Activated CD8-positive, alpha-beta memory T cell treated with anti-CD3 and anti-CD28 coated beads, Interleukin-2, amount 50 U/mL, for 1 hour (primary cell): Measurements from ENCODE around the gene CAMTA1.
"Not testable (repeated sequence)": the region's sequence is repeated elsewhere in the genome, so short reads cannot be mapped to it uniquely, and the experiment has no call there.

Experiments used
- DNase-seq: peaks from one replicate; pipeline ENCODE4 v3.0.0-alpha.2; 2020; ENCODE audit errors: extremely low read depth

The CAMTA1 gene

DNA sequence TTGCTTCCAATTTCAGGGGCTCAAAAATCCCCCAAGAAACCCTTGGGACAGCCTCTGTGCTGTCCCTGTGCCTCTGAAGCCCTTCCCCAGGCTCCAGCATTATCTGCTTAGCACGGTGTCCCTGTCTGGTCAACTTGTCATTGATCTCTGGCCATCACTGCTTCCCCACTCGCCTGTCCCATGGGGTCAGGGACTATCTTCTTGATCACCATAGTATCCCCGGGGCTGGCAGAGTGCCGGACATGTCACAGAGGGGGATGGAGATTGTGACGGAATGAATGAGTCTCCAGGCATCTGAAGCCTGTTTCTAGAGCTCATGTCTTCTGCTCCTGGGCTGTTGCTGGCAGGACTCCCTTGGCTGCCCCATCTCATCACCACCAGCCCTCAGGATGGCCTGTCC lies 886.4 kb downstream of the CAMTA1 start:
- no peak for DNase-seq

DNA sequence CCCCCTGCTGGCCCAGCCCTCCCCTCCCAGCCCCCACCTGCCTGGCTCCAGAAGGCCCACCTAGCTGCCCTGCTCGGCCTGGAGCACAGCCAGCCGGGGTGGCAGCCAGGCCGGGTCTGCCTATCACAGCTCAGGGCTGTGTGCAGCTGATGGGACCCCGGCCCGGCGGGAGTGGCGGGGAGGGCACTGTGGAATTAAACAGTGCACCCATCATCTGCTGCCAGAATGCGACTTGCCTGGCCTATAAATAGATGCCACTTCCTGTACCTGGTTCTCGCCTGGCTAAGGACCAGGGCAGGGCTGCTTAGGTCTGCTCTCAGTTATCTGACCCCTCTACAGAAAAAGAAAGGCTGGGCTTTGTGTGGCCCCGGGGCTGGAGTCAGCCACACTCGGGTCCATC lies 887.6 kb downstream of the CAMTA1 start:
- DNase-seq, result no peak

DNA sequence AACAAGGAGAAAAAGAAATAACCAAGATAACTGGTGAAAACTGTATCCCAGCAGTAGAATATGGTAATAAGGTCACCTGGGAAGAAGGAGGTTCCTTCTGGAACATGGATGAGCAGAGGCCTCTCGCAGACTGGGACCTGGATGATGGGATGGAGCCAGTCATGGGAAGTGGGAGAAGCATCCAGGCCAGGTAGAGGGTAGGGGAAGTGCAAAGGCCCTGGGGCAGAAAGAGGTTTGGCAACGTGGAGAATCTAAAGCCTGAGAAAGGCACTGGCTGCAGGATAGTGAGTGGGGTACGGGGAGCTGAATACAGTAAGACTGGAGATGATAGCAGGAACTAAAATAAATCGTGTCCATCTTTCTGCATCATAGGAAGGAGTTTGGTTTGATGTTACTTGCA lies 889.7 kb downstream of the CAMTA1 start:
- no peak for DNase-seq

DNA sequence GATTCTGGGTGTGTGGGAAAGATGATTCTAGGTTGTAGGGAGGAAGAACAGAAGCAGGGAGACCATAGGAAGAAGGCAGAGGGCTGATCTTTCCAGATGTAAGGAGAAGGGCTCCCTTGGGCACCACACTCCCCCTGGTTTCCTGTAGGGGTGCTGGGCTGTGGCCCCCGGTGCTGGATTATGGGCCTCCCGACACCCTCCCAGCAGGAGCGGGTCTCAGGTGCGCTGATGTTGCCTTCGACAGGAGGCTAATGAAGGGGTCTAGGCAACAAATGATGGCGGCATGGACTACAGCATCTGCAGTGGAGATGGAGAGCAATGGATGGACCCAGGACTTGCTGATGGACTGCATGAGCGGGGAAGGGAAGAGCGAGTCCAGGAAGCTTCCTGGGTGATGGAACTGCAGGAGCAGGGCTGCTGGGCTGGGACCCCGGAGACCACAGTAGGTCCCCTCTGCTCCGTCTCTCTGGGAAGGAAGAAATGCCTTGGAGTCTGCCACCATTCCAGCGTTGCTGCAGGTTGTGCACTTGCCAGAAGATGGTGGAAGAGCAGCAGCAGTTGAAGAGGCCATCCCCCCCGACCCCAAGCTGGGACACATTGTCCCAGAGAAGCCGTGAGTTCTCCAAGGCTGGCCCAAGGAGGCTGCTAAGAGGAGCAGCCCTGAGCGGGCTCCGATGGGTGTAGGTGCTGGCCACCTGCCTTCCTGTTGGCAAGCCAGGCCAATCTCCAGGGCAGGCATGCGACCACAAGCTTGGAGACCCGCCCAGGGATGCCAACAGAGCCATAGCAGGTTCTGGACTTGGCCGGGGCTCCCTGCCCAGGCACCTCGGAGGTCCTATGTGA lies 890.4 kb downstream of the CAMTA1 start:
- DNase-seq, result no peak

DNA sequence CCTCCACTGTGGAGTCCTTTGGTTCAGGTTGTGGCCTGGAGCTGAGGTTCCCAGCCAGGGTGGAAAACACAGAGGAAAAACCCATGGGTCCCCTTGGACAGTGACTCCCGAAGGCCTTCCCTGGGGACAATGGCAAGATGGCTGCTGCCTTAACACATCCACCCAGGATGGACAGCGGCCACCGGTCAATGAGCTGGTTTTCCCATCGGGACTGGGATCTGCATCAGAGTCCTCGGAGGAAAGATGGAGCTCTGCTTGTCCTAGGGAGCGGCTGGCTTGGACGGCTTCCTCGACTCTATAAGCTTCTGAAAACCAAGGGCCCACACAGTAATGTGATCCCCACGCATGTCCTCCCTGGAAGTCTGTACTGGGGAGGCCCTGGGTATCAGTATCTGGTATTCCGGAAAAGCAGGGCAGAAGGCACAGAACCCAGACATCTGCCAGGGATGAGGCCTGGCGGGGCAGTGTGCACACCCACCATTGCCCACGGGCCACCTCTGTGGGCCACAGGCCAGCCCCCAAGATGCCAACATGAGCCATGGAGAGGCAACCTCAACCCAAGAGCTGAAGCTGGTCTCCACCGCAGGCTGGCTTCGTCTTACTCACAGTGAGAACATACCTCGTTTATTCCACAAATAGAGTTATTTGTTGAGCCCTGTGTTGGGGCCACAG lies 891.2 kb downstream of the CAMTA1 start:
- DNase-seq, result no peak

DNA sequence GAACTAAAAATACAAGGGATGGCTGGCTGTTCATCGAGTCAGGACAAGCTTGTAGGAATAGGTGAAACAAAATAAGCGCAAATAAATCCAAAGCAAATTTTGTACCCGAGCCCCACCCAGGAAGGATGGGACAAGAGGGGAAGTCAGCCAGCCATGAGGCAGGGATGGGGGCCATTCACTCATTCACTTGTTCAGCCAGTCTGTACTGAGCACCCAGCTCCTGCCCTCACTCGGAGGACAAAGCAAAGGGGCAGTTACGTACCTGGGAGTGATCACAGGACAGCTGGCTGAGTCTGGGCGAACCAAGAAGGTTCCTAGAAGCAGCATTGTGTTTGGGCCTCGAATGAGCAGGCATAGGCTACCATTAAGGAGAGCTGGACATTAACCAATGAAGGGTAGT lies 891.9 kb downstream of the CAMTA1 start:
- no peak for DNase-seq

DNA sequence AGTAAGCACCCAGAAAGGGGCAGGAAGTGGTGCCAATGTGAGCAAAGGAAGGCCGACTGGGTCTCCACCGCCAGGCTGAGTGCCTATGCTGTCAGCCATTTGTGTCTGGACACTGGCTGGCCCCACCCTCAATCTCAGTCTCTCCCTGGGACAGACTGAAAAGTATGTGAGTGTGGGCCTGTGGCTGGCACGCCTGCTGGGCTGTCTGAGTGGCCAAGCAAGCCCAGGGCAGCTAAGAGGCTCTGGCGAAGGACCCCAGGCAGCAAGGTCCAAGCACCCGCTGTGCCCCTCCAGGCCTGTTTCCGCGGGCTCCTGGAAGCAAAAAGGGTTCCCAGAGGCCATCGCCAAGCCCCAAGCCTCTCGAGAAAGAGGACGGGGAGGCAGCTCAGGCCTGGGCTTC lies 892.6 kb downstream of the CAMTA1 start:
- no peak for DNase-seq

DNA sequence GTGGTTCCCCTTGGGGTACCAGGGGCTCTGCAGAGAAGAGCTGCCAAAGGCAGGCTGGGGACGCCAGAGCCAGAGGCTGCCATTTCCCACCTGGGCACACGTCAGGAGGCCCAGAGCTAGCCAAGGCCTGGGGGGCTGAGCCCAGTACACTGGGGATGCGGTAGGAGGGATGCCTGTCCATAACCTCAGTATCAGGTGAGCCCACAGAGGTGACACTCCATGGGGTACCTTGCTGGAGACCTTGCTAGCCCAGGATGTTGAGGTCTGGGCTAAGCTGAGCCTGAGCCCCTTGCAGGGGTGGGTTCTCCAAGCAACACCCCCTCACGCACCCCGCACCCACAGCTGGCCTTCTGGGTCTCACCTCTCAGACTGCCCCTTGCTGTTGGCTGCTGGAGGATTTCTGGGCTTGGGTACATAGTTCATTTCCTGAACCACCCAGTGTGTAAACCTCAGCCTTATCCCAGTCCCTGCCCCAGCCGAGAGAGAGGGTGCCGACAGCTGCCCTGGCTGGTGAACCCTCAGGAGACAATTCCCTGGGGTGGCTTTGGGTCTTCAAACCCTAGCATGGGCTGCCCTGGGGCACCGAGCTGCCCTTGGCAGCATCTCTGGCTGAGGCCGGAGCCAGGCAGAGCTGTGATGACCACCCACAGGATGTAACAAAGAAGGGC lies 893.4 kb downstream of the CAMTA1 start:
- no peak for DNase-seq

DNA sequence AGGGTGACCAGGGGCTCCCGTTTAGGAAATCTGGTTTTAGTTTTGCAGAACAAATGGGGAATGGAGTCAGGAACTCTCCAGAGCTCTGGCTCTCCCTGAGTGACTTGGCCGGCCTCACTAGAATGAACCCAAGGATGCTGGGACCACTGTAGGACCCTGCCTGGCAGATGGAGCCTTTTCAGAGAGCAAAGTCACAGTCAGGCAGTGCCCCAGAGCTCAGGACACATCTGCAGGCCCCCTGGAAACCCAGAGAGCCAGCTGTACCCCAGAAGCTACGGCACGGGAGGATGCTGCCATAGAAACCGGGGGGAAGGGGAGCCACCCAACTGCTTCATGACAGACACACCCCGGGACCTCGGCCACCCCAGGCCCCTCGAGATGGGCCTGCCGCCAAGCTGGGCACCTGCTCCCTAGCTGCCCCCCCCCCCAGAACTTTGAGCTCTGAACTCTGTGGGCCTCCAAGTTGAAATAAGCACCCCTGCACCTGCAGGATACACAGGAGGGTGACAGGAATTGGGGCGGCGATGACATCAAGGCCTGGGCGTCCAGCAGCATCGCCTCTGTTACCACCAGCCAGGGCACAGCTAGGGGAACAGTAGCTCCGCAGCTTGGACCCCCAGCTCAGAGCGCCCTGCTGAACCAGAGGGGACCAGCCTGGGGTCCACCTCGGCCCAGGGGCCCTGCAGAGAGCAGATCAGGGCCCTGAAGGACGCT lies 894.1 kb downstream of the CAMTA1 start:
- no peak for DNase-seq

DNA sequence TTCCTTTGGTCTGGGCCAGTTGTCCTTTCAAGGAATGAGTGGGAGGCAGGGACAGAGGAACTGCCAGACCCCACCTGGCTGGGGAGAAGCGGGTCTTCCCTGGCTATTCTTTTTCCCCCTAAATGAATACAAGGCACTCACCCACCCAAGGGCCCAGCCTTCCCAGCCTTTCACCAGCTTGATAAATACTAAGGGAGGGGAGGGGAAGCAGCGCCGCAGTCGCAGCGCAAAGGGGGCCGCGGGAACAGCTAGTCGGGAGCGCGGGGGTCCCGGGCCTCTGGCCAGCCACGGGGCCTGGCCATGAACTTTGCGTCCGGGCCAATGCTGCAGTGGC lies 894.6 kb downstream of the CAMTA1 start:
- no peak for DNase-seq

DNA sequence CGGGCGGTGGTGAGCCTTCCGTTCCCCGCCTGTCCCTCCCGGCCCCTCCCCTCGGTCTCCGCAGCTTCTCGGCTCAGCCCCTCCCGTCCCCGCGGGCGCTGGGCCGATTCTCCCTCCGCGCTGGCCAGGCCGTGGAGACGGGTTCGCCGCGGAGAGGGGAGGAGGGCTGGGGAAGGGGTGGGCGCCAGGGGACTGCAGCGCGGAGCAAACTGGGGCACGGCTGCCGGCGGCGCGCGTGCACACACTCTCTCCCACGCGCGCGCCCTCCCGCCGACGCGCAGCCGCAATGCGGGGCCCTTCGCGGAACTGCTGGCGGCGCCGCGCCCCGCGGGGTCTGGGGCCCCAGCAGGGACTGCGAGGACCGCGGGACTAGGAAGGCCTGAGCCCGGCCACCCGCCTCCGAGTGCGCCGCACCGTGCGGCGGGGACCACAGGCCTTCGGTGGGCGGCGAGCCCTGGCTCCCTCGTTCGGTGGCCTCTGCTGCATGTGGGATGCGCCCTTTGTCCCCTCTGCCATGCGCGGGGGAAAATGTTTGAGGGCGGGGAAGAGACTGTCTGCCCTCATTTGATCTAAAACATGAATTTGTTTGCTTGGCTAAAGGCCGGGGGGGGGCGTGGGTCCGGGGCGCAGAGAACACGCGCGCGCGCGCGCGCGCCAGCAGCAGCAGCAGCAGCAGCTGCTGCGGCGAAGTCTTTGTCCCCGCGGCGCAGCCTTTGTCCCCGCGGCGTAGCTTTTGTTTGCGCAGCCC lies 895.1 kb downstream of the CAMTA1 start:
- no peak for DNase-seq

DNA sequence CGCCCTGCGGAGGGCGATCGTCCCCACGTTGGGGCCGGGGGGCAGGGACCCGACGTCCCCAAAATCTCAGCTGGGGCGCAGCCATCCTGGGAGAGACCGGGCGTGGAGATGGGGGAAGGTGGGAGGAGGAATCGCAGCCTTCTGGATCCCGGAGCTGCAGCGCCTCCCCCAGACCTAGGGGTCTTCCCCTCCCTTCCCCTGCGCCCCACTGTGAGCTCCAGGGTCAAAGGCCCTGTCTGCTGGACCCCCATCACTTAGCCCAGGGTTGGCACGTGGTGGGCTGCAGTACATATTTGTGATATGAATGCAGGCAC lies 895.7 kb downstream of the CAMTA1 start:
- DNase-seq, result no peak

DNA sequence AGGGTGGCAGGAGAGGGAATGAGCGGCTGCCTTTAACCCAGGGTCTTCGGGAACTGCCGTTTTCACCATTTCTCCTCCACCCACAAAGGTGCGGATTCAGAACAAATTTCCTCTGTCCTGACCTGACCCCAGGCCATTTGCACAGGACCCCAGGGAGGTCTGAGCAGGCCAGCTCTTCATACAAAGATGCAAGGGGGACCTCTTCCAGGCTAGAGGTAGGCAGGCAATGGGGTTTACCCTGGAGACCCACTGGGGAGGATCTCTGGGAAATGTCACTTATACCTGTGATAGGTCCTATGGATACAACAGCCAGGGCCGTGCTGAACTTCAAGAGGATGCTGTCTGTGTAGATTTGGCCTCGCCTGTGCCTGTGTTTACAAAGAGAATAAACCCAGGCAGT lies 896.1 kb downstream of the CAMTA1 start:
- DNase-seq, result no peak

DNA sequence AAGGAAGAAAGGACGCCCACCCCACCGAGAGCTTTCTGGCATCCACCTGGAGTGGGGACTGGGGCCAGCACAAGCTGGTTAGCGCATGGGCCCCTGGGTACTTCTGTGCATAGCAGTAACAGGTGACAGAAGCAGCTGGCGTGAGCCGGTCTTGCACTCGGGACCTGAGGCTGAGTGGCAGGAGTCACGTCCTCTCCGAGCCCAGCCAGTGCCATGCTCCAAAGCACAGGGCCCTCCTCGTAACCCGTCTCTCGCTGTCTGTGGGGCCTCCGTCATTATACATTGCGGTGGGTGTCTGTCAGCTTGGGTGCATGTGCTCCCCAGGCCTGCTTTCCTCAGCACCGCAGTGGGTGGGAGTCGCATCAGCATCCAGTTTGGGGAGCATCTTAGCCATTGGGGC lies 898.3 kb downstream of the CAMTA1 start:
- no peak for DNase-seq

DNA sequence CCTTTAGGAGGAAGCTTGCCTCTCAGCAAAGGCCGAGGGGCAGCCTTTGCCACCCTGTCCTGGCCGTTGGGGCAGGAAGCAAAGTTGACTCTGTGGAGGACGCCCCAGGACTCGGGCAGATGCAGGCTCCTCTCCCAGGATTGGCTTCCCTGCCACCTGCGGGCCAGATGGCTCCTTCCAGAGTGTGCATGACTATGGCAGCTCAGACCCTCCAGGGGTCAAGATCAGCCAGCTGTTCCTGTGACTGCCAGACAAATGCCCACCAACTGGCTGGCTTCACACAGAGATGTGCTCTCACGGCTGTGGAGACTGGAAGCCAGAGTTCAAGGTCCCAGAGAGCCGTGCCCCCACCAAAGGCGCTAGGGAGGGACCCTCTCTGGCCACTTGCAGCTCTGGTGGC lies 898.9 kb downstream of the CAMTA1 start:
- DNase-seq, result no peak

DNA sequence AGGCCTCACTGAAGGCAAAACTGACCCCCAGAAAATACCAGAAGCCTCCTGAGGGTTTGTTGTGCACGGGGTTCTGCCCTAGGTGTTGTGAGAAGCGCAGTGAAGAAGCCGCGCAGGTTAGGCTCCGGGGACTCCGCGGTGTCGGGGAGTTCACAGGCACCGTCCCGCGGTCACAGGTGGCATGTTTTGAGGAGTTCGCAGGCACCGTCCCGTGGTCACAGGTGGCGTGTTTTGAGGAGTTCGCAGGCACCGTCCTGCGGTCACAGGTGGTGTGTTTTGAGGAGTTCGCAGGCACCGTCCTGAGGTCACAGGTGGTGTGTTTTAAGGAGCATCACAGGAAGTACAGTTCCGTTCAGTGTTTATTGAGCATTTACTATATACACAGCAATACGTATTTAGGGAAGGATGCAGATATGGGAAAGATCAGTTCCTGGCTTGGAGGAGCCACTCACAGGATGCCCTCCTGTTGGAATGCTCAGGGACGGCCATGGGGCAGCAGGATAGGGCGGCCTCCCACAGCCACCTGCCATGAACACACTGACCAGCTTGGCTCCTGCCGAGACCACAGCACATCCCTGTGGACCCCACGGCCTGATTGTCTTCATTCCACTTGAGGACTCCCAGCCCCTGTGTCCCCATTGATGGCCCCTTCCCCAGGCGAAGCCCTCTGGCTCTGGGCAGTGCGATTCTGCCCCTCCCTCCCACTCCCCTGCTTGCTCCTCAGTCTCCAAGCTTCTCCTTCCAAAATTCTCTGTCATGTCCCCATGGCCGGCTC lies 899.8 kb downstream of the CAMTA1 start:
- DNase-seq, result no peak

DNA sequence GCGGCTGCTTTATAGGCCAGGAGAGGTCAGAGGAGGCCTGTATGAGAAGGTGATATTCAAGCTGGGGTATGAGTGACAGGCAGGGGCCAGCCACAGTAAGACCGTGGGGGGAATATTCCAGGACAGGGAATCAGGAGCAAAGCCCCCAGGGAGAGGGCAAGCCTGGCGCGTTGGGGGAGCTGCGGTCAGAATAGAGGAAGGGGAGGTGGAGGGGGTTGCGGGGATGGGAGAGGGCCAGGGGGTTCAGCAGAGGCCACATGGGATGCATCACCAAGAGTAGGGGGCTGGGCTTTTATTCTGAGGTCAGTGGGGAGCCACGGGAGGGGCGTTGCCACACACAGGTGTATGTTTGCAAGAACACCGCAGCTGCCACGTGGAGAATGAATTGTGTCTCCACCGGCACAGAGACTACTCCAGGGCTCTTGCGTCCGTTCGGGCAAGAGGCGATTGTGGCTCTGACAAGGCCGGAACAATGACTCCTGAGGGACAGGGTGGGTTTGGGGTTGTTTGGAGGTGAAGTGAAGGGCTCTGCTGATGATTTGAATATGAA lies 901.1 kb downstream of the CAMTA1 start:
- no peak for DNase-seq

DNA sequence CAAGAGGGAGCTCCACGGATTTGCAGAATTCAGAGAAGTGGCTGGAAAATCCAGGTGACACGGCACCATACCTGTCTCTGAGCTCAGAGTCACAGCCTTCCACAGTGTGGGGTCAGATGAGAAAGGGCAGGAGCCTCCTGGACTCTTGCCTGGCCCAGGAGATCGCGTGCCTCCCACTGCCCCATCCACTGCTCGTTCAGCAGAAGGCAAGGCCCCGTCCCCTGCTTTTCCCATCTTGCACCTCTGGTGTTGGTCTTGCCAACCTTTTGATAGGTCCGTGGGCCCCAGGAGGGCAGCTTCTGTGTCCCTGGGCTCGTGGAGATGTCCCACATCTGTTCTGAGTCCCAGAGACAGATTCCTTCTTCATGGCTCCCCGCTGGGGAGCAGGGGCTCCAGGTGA lies 902.2 kb downstream of the CAMTA1 start:
- DNase-seq, result no peak

DNA sequence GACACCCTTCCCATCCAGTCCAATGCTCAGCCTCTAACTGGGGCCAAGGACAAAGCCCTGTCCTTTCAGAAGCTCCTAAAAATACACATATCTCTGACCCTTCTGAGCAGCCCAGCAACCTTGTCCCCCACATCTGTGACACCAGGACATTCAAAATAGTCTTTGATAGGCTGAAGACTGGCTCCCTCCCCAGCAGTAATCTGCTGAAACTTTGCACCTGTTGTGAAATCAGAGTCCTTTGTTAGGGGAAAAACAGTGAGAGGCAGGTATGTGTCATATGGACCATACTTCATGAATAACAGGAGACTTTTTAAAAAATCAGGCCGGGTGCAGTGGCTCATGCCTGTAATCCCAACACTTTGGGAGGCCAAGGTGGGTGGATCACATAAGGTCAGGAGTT lies 903.4 kb downstream of the CAMTA1 start:
- no peak for DNase-seq

DNA sequence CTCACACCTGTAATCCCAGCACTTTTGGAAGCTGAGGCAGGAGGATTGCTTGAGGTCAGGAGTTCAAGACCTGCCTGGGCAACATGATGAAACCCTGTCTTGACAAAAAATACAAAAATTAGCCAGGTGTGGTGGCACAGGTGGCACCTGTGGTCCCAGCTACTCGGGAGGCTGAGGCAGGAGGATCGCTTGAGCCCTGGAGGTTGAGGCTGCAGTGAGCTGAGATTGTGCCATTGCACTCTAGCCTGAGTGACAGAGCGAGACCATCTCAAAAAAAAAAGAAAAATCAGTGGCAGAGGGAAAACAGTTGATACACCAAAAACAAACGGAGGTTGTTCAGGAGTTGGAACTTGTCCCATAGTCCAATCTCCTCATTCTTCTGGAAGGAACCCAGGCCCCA lies 904.1 kb downstream of the CAMTA1 start:
- not testable (repeated sequence) for DNase-seq

DNA sequence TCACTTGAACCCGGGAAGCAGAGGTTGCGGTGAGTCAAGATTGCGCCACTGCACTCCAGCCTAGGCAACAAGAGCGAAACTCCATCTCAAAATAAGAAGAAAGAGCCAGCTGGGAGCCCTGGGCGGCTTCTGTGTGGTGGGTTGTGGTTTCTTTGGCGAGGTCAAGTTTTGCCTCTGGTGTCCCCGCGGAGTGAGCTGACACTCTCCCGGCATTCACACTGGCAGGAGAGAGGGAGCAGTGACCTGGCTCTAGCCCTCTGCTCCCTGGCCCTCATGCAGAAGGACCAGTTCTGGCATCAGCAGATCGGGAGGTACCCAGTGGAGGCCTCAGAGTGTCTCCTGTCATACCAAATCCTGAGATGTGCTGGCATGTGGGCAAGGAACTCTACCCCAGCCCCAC lies 904.8 kb downstream of the CAMTA1 start:
- DNase-seq, result no peak
